Cardiac septum (tissue), 1 donor: ENCODE measurements around the gene WDR7. TPM values are rescaled to one million over a fixed set of nuclear protein-coding genes. Genes with fewer than 3 reads are reported as not detected.
A peak's percentile ranks its signal among the peaks of the same experiment; 100 is the strongest.

Source experiments
- DNase-seq: peaks from one replicate; pipeline ENCODE4 v3.0.0-alpha.2; 2020; ENCODE audit warnings: low spot score
- intact Hi-C: fragments of 100-400 bp; cut with DNase I; formaldehyde crosslinking; loops from one replicate; pipeline ENCODE4 v1.14.0; 2022
- long read RNA-seq: library from polyadenylated mRNA; unstranded; transcript quantifications from one replicate; pipeline ENCODE4 v2.0.0, GENCODE V29; 2021
- total RNA-seq: library from RNA; stranded (reverse); fragmentation: NEBNext Ultra II Directional; extraction: Animal tissue kit (Norgen Biotek cat#: 25700); gene quantifications from one replicate; pipeline ENCODE4 v1.2.1, GENCODE V29; 2021
- donor health status: DM: no; HTN: no; CAD: no.

WDR7 gene
- 28.0 TPM for total RNA-seq
- long read RNA-seq, full-length matches to known transcripts = 1 of 14 reads
- long read RNA-seq, partial matches to known transcripts = 5 of 14 reads
- long read RNA-seq, other reads (novel, unspliced or antisense) = 8 of 14 reads

DNA sequence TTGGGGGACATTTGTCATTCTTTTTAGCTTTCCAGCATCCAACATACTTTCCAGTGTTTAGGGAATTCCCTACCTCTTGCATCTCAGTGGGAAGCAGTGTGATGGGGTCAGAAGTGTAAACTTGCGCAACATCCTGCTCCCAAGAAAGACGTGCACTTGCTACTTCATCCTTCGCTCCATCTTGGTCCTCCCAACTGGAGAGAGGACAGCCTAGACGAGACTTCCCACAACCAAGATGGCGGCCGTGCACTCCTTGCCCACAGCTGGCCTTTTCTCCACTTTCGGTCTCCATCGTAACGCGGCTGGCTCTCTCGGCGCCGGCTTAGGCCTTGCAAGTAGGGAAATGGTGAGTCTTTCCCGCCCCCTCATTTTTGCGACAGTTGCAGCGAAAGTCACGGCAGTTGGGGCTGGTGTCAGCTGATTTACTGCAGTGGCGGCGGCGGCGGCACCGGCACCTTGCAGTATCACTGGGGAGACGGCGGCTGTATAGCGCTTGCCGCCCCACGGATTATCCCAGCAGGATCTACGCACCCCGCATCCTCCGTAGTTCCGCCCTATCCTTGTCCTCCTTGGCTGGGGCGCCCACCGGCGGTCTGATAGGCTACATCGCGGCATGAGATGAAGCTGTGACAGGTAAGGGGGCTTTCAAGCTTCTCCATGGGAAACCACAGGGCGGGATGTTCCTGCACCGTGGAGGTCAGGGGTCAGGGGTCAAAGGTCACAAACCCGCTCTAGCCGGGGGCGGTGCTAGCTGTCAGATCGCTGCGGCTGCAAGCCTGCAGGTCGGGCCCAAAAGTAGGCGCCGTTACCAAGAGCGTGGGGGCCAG is at the start of gene WDR7:
TSS of gene WDR7 (plus strand) at position 416 of the 827 bp plus-strand sequence. CDS start 21,157 bp downstream, outside the sequence.
- intact Hi-C loops = no loop called here
- peak; percentile 98 for DNase-seq

- no peak for DNase-seq
- intact Hi-C loops = no loop called here
Observed at GRCh38 chr18:56606618-56607017, 44.5 kb upstream of the WDR7 start.

DNA sequence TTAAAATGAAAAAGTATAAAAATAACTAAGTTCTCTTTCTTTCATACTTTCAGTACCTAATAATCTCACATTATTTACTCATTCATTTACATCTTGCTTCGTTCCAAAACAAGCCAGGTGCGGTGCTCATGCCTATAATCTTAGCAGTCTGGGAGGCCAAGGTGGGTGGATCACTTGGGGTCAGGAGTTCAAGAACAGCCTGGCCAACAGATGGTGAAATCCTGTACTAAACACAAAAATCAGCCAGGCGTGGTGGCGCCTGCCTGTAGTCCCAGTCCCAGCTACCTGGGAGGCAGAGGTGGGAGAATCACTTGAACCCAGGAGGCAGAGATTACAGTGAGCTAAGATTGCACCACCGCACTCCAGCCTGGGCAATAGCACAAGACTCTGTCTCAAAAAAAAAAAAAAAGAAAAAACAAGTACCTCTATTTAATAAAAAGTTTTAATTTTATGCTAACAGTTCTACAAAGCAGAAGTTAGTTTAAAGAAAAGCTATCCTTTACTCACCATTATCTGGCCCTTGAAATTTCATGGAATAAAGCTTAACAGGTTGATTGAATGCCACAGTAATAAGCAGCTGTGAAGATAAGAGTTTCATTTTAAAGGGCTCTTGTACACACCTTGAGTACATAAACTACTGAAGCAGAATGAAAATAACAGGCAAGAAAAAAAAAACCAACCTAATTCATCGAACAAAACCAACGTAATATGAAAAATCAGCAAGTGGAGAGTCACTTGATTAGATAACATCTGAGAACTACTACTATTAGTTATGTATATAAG is 35.2 kb upstream of the WDR7 start:
- DNase-seq = no peak
- intact Hi-C loops = no loop called here

- DNase-seq = no peak
- intact Hi-C loops = no loop called here
Observed at GRCh38 chr18:56627991-56628390, 23.2 kb upstream of the WDR7 start.

DNA sequence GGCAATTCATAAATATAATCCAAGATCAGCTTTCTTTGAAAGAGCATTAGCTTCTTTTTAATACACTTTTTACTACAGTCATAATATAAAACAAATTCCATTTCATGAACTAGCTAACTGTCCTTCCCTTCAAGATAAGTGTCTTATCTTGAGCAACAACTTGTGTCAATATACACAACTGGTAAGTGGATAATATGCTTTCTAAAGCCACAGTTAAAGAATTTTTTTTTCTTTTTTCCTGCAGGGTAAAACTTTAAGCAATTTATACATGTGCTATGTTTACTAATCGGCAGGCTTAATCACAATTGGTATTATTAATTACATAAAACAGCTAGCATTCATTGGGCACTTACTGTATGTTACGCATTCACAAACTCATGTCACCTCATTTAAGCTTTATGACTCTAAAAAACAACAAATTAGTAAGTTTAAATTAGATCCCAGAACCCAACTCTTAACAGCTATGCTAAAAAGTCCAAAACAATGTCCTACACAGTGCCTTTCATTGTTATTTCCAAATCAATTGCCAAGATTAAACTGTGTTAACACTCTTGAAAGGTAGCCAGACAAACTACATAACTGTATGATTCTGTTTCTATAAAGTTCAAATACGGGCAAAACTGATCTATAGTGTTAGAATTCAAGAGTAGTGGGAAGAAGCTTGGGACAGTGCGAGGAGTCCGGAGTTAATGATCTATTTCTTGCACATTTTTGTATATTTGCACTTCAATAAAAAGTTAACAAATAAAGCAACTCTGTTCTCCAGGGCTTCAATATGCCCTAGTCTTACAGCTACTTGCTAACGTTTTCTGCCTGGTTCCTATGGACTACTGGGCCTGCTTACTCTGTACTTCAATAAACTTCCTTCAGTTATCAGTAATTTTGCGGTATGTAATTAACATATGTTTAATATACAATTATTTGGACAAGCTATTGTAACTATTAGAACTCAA is 18.8 kb upstream of the WDR7 start:
- intact Hi-C loops = no loop called here
- no peak for DNase-seq

DNA sequence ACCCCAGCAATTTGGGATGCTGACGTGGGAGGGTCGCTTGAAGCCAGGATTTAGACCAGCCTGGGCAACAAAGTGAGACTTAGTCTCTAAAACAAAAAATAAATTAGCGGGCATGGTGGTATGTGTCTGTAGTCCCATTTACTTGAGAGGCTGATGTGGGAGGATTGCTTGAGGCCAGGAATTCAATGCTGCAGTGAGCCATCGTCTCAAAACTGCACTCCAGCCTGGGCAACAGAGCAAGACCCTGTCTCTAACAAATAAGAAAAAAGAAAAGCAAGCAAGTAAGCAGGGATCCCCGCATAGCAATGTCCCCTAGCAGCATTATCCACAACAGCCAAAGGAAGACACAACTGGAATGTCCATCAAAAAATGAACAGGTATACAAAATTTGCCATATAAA is 16.2 kb upstream of the WDR7 start:
- DNase-seq = no peak
- intact Hi-C loops = no loop called here

DNA sequence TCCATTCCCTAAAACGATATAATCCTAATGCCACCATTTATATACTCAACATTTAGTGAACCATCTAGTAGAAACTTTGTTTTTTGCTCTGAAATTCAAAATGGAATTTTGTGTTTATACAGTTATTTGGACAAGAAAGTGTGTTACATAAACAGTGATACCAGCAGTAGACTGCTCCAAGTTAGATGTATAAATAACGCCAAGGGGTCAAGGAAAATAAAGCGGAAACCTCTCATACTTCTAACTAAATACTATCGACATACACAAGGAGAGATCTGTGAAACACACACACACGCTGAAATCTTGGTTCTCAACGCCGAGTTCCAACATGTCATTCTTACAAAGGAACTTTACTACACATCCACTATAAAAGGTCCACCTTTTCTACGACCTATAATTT is 14.0 kb upstream of the WDR7 start:
- intact Hi-C loops = no loop called here

DNA sequence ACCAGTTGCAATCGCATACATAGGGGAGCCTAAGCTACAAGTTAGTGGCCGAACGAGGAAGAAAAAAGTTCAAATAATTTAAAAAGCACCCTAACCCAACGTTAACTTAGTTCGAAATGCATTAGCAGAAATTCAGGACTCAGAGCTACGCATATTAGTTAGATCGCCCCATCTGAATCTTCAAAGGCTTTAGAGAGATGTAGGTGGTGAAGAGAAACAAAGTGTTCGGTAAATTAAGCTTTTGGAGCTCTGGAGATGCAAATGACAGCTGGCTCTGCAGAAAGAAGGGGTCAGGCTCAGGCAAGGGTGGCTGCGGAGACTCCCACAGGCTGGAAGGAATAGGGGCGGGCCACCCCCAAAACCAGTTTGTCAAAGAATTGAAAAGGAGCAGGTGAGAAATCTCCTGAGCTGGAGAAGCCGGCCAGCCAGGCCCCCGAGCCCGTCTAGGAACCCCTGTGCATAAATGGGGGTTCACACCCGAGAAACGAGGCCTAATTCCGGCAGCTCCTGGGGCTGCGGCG is 13.4 kb upstream of the WDR7 start:
- no peak for DNase-seq
- intact Hi-C loops = no loop called here

More for the DNA sequence above, 14.0 kb upstream of the WDR7 start:
- DNase-seq = no peak

- peak; percentile 100 for DNase-seq
- intact Hi-C loops = no loop called here
Observed at GRCh38 chr18:56638232-56639103, 12.7 kb upstream of the WDR7 start, which contains the start of gene TXNL1. TXNL1 (minus strand) TSS chr18:56638592; CDS start chr18:56638440, 152 bp downstream.

DNA sequence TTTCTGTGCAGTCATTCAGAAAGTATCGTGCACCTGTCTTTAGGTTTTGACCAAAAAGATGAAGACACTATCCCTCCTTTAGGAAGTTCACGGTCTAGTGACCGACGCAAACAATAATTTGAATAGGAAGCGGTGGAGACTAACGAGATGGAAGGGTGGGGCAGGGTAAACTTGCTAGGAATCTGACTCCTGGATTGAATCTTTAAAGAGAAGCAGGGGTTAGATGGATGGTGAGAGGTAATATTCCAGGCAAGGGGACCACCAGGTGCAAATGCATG is 12.1 kb upstream of the WDR7 start:
- no peak for DNase-seq
- intact Hi-C loops = no loop called here

- DNase-seq = no peak
- intact Hi-C loops = no loop called here
Observed at GRCh38 chr18:56639571-56639970, 11.6 kb upstream of the WDR7 start.

DNA sequence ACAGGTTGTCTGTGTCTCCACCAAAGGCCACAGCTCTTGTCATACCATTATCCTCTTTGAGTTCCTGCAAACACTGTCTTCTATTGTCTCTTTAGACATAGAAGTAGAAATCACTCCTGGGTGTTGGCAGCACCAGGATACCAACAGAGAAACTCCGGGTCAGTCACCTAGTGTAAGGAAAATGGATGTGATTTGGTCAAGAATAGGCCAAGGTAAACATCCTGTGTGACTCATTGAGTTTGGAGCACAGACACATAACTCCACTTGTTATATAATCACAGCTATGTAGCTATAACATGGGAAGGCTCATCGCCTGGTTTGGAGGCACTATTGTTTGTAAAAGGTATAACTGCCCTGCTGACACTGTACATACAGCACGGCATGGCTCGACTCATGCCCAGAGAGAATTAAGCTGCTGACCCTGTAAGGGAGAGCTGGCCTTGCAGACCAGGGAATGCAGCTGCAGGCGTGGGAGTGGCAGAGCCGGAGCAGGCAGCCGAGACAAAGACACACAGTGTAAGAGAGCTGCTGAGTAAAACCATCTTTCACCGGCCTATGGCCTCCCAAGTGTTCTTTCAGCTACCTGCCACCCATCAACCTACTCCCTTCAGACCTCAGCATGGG is 9.3 kb upstream of the WDR7 start:
- intact Hi-C loops = no loop called here
- no peak for DNase-seq

DNA sequence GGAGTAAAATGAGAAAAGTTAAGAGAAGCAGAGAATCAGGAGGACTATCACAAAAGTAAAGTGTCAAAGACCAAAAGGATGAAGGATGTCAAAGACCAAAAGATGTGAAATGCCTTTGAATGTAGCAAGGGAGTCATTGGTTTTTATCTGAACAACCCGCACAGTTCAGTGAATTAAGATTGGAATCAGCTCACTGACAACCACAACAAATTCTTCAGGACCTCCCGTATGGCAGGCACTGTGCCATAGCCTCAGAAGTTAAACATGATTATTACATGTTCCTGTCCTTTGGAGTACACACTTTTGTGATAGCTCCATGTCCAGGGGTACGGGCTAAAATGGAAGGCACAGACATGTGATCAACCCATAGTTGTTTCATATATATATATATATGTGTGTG is 7.8 kb upstream of the WDR7 start:
- DNase-seq = no peak
- intact Hi-C loops = no loop called here

DNA sequence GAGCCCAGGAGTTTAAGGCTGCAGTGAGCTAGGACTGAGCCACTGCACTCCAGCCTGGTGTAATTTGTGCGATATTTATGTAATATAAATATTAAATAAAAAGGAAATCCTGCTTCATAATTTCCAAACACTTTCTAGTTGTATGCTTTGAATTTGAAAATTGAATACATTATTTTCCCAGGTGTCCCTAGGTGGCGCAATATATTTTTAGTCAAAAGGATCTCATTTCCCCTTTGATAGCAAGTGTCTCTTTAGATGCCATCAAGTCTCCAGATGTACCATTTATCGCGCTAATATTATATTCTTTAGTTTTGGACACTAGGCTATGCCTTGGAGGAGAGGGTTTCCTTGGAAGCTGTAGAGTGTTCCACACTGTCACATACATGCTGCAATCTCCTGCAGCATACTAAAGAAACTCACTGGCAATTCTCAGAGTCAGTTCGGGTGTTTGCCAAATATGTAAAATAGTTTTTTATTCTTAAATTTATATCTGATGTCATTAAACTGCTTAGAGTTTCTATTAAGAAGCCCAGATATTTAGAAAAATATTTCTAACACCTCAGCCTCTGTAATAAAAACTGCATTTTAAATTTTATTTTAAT is 5.6 kb upstream of the WDR7 start:
- no peak for DNase-seq
- intact Hi-C loops = no loop called here

DNA sequence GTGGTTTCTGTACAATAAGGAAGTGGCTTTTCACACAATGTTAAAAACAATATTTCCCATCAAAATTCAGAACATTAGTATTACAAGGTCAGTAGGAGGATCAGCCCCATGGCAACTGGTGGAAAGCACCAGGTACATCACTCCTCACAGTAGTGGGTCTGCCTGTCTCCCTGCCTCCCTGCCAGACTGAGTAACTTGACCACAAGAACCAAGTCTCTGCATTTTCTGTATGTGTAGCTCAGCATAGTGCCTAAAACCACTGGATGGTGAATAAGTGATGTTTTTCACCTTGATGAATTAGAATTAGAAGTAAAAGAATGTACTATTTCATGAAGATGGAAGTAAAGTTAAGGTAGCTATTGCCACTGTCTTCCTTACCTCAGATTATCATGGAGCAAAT is 4.1 kb upstream of the WDR7 start:
- DNase-seq = no peak
- intact Hi-C loops = no loop called here

- DNase-seq = no peak
- intact Hi-C loops = no loop called here
Observed at GRCh38 chr18:56647951-56648893, 2.9 kb upstream of the WDR7 start.

- intact Hi-C loops = no loop called here
- DNase-seq = no peak
Observed at GRCh38 chr18:56649996-56650395, 1.2 kb upstream of the WDR7 start.
